Stimulated activated CD8-positive, alpha-beta memory T cell treated with anti-CD3 and anti-CD28 coated beads, Interleukin-4, amount 100 ng/mL, for 4 hours (primary cell): ENCODE results near the gene ENHO.

Experiments used
- DNase-seq, 2 donors: peaks; one replicate each; pipeline ENCODE4 v3.0.0-alpha.2; 2020; ENCODE audit warnings: low read depth in 2 of 2, low spot score in 1 of 2

The ENHO gene

DNA sequence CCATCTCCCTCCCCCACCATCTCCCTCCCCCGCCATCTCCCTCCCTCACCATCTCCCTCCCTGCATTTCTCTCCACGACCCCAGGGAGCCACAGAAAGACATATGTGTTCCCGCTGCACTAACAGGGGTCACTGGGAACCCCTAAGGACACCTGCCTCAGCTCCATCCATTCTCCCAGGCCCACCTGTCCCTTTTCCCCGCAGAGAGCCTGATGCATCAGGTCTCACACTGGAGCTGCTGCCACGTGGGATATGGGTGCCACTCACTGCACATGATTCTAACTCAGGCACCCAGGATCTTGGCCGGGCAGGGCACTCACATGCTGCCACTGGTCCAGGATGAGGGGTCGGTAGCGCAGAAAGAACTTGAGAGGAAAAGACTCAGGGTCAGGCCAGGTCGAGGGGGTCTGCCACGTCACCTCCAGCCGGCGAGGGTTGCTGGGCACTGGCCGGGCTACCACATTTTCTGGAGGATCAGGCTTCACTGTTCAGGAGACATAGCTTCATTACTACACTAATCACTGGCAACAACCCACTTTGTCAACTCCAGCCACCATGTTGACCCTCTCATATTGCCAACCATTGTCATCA is 33.2 kb upstream of the ENHO start:
- no peak for DNase-seq

DNA sequence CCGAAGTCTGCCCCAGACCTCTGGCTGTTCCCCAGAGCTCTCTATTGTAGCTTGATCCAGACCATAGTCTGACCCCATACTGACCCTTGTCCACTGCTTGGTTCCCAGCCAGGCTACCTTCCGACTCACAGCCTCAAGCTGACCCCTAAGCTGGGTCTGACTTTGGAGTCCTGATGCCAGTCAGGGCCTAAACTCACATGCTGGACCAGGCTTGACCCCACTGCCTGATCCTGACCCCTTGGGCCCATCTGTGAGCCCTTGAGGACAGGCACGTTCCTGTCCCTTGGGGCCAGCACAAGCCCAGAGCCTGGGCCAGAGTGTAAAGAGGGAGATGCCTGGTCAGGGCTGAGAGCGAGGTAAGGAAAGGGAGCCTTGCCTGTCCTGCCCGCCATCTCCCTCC is 32.7 kb upstream of the ENHO start:
- DNase-seq, result no peak

- no peak for DNase-seq
Observed at GRCh38 chr9:34555002-34555348, 32.2 kb upstream of the ENHO start.

- no peak for DNase-seq
Observed at GRCh38 chr9:34554211-34555001, 31.6 kb upstream of the ENHO start.

- DNase-seq, result no peak
Observed at GRCh38 chr9:34553511-34554021, 30.8 kb upstream of the ENHO start.

DNA sequence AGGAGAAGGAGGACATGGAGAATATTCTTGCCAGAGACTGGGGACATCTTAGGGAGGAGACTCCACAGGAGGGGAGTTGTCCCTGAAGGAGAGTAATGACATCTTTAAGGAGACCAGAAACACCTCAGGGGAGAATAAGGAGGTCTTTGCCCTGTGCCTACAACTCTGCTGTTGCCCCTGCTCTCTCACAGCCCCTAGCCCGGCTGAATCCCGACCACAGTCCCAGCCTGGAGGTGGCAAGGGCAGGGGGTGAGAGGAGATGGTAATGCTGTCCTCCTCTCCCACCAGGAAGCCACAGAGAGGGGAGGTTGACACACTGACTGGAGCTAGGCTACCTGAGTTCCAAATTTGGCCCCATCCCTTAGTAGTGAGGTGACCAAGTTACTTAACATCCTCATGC is 30.2 kb upstream of the ENHO start:
- no peak for DNase-seq

GRCh38 chr9:34552606-34552981 is 29.8 kb upstream of the ENHO start:
- no peak for DNase-seq

GRCh38 chr9:34551751-34552605 is 29.2 kb upstream of the ENHO start:
- DNase-seq, result no peak

- DNase-seq, result no peak
Observed at GRCh38 chr9:34550681-34551270, 28.0 kb upstream of the ENHO start.

DNA sequence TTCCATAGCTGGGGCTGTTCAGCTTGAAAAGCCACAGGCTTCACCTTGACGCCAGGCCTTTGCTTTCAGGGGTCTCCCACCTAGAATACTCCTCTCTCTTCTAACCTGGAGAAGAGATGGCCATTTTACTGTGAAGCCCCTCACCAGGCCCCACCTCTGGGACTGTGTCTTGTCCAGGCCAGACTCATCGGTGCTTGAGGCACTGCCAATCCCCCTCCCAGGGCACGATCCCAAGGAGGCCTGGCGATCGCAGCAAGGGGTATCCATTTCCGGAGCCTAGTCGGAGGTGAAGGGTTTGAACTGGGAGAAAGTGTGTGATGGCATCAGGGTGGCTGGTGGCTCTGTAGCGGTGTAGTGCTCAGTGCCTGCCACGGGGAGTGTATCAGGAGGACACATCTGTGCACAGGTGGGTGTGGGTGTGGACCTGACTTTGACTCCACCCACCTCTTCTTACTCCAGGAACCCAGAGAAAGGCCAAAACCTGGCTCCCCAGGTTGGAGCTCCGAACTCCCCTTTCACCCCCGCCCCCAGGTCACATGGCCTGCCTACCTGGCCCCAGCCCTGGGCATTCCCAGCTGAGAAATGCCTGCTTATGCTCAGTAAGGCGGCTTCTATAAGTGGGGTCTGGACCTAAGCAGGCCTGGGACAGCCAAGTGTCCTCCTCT is 27.4 kb upstream of the ENHO start:
- no peak for DNase-seq

- DNase-seq, result no peak
Observed at GRCh38 chr9:34549407-34549732, 26.6 kb upstream of the ENHO start.

DNA sequence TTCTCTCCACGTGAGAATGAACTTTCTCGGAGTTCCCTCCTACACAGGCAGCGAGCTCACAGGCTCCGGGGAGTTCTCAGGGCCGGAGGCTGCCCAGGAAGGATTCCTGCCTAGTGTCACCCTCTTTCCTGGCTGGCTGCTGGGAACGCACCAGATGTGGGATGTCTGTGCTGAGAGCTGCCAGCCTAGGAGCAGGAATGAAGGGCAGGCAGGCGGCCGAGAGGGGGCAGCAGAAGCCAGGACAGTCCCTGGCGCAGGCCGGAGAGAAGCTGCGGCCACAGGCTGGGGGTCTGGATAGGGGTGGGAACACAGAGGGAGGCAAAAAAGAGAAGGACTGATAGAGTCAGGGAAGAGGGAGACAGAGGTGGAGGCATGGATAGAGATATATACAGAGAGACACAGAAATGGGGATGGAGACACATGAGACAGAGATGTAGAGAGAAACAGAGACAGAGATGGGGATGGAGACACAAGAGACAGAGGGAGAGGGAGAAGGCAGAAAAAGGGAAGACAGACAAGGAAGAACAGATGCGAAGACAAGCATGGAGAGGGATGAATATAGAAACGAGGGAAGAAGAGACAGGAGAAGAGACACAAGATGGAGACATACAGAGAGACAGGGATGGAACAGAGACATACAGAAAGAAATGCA is 25.3 kb upstream of the ENHO start:
- DNase-seq, result no peak

- DNase-seq, result no peak
Observed at GRCh38 chr9:34546834-34547827, 24.3 kb upstream of the ENHO start.

- DNase-seq, result no peak
Observed at GRCh38 chr9:34546102-34546833, 23.5 kb upstream of the ENHO start.

DNA sequence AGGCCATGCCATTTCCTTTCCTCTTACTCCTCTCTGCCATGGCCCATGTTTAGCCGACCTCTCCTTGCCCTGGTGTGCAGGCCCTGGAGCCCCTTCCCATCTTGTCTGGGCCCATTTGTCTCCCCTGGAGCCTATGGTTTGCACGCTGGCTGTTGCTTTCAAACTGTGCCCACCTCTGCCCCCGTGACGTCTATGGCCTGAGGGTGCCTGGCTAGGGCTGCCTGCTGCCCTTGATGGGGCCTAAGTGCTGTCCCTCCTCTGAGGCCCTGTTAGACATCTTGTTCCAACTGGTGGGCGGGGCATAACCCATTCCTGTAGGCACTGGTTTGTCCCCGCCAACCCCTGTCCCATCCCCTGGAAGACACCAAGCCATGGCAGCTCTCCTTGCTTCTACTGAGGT is 22.7 kb upstream of the ENHO start:
- no peak for DNase-seq

DNA sequence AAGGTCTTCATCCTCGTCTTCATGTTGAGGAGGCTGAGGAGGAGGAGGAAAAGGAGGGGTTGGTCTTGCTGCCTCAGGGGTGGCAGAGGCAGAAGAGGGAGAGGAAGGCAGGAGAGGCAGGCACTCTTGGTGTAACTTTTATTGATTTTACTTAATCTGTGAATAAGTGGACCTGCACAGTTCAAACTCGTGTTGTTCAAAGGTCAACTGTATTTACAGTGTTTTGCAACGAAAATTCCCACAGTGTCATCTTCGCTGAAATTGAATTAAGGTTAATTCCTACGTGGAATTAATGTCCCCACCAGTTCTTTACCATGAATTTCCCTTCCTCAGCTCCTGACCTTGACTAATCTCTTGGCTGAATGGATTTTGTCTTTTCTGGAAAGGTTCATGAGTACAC is 21.2 kb upstream of the ENHO start:
- no peak for DNase-seq

DNA sequence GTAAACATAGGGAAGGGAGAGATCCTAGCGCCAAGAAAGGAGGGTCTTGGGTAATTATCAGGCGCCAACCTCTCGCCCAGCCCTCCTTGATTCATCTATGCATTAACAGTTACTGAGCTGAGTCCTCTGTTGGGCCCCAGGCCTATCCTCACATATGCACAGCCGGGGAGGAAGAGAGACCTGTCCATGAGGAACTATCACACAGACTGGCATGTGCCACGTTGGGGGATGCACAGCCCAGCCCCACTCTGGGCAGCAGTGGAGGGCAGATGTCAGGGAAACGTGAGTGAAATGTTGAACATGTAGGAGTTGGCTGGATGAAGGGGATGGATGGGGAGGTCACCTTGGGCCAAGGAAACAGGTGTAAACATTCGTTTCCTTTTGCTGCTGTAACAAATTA is 18.8 kb upstream of the ENHO start:
- DNase-seq, result no peak

DNA sequence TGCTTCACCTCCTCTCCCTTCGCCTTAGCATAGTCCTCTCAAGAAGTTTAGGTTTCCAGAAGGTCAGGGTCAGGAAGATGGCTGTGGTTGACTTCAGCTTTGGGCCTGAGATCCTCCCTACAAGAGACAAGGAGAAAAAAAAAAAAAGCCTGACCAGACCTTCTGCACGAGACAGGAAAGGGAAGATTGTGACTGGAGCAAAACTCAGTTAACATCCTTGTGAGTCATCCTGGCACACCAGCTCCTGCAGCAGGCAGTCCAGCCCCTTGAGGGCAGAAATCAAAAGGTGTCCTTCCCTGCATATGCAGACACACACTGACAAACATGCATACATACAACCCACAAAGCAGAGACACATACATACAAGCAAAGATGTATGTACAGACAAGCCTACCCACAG is 18.0 kb upstream of the ENHO start:
- no peak for DNase-seq

- DNase-seq, result no peak
Observed at GRCh38 chr9:34536685-34537084, 13.9 kb upstream of the ENHO start.
